IPS DF 6.9 (cell line): ENCODE data around the gene ARHGAP32.

Experiments
- DNase-seq: peaks from one replicate; pipeline ENCODE4 v3.0.0-alpha.2; 2013; ENCODE audit warnings: low read depth, low spot score
- H3K27ac ChIP-seq: one replicate; pipeline ENCODE4 v1.5.1; 2013; ENCODE audit warnings: low read length, control low read depth
- H3K27me3 ChIP-seq: 2 replicates; pipeline ENCODE4 v1.6.1; 2013; ENCODE audit warnings: mild to moderate bottlenecking, low read length; ENCODE audit not compliant: control insufficient read depth, insufficient read depth
- H3K36me3 ChIP-seq: 2 replicates; pipeline ENCODE4 v1.6.1; 2013; ENCODE audit warnings: low read length; ENCODE audit not compliant: control insufficient read depth, insufficient read depth
- H3K4me1 ChIP-seq: 2 replicates; pipeline ENCODE4 v1.6.1; 2013; ENCODE audit warnings: low read length; ENCODE audit not compliant: control insufficient read depth, insufficient read depth
- H3K4me3 ChIP-seq: 2 replicates; pipeline ENCODE4 v1.5.1; 2013; ENCODE audit warnings: mild to moderate bottlenecking, low read length
- H3K9me3 ChIP-seq: 2 replicates; pipeline ENCODE4 v1.6.1; 2013; ENCODE audit warnings: low read length, inconsistent platforms; ENCODE audit not compliant: control insufficient read depth, insufficient read depth
- WGBS: extraction: QIAGEN DNeasy Blood & Tissue Kit; methylation state at CpG from one replicate; pipeline ENCODE4 v1.1.7; 2013; ENCODE audit warnings: mixed read lengths, missing lambda C conversion rate; ENCODE audit not compliant: insufficient read length, insufficient coverage; 5-methylcytosine and 5-hydroxymethylcytosine counted together

Gene ARHGAP32

DNA sequence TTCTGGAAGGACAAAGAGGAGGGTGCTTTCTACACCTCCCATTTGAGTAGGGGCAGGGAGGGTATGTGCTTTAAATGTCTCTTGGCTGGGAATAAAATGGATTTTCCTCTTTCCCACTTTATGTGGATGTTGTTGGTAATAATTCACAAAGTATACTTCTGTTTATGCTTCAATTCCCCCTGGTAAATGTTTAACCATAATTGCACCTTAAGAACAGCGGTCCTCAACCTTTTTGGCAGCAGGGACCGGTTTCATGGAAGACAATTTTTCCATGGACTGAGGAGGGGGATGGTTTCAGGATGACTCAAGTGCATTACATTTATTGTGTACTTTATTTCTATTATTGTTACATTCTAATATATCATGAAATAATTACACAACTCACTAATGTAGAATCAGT is 245.5 kb downstream of the ARHGAP32 start:
- Histone ChIP-seq H3K36me3 (no peaks in the 10 kb centered on the region), H3K4me3 (no peak overlapping the region), H3K4me1 (no peaks in the 10 kb centered on the region), H3K9me3 (no peaks in the 10 kb centered on the region), H3K27me3 (no peaks in the 10 kb centered on the region), H3K27ac (no peak overlapping the region)
- no CpG with 5 or more reads among the region's 2 CpGs for WGBS
- DNase-seq = no peak

DNA sequence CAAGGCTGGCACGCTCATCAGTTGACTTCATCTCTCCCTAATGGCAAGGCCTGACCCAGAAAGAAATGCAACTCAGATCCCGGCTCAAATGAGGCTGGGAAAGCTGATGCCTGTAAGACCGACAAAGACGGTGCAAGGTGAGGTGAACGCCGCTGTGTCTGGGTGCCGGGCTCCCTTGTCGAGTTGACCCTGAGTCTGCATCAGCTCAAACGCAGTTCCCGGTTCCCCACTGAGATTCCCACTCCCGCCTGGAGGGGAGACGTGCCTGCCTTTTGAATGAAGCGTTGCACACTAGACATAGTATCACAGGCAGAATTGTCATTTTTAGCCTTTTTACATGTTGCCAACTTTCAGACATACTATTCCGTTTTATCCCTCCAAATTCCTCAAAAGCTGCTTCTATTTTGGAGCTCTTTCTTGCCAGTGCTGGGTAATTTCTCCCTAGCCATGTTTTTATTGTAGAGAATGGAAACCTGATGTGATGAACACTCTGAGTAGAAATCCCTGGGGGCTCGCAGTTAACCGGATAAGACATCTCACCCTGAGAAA is 248.6 kb downstream of the ARHGAP32 start:
- no CpG with 5 or more reads among the region's 16 CpGs for WGBS
- Histone ChIP-seq H3K4me3 (no peak overlapping the region), H3K9me3 (no peaks in the 10 kb centered on the region), H3K27me3 (no peaks in the 10 kb centered on the region; the same call in 1 of the 2 replicates), H3K4me1 (no peaks in the 10 kb centered on the region), H3K27ac (no peak overlapping the region), H3K36me3 (no peaks in the 10 kb centered on the region)
- DNase-seq = no peak

DNA sequence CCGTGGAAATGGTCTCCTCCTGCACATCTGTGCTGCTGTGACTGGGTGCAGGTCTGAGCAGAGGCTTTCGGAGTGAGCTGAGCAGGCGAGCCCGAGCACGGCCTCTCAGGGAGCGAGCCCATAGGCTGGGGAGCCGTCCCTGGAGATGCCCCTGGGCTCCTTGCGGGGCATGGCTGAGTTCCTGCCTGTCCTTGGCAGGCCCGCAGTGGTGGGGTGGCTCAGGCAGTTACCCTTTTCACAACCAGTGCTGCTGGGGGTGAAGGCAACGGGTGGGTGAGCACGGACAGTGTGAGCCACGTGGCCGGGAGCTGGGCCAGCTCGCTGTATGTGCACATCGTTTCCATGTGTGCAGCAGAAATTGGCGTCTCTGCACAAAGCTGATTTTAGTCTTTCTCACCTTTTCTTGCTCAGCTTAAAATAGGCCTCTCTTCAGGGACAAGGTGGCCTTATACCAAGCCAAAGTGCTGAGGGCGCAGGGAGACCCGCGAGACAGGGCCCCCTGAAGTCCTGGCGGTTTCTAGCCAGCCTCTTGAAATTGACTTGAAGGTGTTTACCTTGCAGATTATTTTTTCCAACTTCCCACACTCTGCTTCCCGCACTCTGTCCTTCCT is 249.2 kb downstream of the ARHGAP32 start, which contains the start of gene TP53AIP1:
Gene TP53AIP1, minus strand, starts transcription at position 55 of the 611 bp plus-strand sequence. CDS start 5,053 bp downstream, outside the sequence.
- WGBS = no CpG with 5 or more reads among the region's 21 CpGs
- Histone ChIP-seq H3K9me3 (no peaks in the 10 kb centered on the region), H3K4me3 (no peak within 1 kb of the TSS), H3K27me3 (no peaks in the 10 kb centered on the region; the same call in 1 of the 2 replicates), H3K36me3 (no peaks in the 10 kb centered on the region), H3K4me1 (no peaks in the 10 kb centered on the region), H3K27ac (no peak within 1 kb of the TSS)
- DNase-seq = no peak

DNA sequence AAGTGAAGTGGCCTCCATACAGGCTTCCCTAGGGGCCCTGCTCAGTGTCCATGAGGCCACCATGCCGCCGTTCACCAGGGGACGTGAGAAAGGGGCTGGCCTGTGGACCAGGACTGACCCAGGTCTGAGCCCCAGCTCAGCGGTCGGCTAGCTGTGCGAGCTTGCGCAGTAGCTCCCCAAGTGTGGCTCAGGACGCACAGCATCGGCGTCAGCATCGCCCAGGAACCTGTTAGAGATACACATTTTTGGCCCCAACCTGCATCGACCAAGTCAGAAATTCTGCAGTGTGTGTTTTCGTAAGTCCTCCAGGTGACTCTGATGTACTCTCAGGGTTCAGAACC is 249.9 kb downstream of the ARHGAP32 start:
- Histone ChIP-seq H3K9me3 (no peaks in the 10 kb centered on the region), H3K4me3 (no peak overlapping the region), H3K36me3 (no peaks in the 10 kb centered on the region), H3K27ac (no peak overlapping the region), H3K4me1 (peaks cover 4% of the 10 kb centered on the region), H3K27me3 (no peaks in the 10 kb centered on the region; the same call in 1 of the 2 replicates)
- WGBS = no CpG with 5 or more reads among the region's 13 CpGs
- DNase-seq = no peak

DNA sequence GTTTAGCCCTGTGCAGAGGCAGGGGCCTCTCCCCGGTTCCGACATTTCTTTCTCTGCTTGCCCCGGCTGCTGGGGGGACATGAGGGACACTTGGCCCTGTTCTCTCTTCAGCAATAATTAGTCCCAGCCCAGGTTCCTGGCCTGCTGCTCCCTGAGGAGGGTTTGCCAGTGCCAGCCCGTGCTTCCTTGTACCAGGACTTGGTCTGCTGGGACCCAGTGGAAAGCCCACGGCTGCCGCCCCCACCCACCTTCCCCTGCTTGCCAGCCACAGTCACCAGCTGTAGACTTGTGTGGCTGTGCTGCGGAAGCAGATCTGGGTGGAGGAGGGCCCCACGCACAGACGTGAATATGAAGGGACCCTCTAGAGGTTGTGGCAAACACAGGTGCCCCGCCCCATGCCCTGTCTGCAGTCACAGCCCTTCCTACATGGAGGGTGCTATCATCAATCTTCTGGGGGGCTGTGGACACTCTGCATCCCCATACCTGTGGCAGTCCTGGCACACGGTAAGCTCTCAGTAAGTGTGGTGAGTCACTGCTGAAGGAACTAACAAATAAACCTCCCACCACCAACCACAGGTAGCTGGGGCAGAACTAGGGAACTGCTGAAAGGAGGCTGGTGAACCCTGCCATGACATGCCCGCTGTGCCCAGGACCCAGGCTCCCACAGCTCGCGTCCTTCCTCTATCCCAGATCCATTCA is 250.4 kb downstream of the ARHGAP32 start:
- no CpG with 5 or more reads among the region's 14 CpGs for WGBS
- Histone ChIP-seq H3K4me3 (no peak overlapping the region), H3K4me1 (peaks cover 8% of the 10 kb centered on the region), H3K27ac (no peak overlapping the region), H3K36me3 (no peaks in the 10 kb centered on the region), H3K27me3 (no peaks in the 10 kb centered on the region; the same call in 1 of the 2 replicates), H3K9me3 (no peaks in the 10 kb centered on the region)
- DNase-seq = no peak

DNA sequence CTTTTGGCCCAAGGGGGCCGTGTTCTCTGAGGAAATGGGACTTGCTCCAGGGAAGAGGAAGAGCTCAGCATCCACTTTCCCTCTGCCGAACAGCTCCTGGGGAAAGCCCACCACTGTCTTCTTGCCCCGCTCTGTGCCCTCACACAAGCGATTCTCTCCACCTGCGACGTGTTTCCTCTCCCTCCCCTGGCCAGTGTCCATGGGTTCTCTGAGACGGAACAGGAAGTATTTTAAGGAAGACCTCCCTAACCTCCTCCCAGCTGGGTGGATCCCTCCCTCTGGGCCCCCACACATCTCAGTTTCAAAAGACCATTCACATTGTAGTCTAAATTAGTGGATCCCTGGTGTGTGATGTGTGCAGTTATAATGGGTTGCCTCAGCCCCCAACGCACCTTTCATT is 251.0 kb downstream of the ARHGAP32 start:
- no peaks in the 10 kb centered on the region; the same call in 1 of the 2 replicates for H3K27me3 ChIP-seq
- H3K4me3 ChIP-seq = no peak overlapping the region
- DNase-seq = no peak
- no peak overlapping the region for H3K27ac ChIP-seq
- H3K36me3 ChIP-seq = no peaks in the 10 kb centered on the region
- no CpG with 5 or more reads among the region's 8 CpGs for WGBS
- H3K9me3 ChIP-seq = no peaks in the 10 kb centered on the region
- peaks cover 9% of the 10 kb centered on the region for H3K4me1 ChIP-seq

DNA sequence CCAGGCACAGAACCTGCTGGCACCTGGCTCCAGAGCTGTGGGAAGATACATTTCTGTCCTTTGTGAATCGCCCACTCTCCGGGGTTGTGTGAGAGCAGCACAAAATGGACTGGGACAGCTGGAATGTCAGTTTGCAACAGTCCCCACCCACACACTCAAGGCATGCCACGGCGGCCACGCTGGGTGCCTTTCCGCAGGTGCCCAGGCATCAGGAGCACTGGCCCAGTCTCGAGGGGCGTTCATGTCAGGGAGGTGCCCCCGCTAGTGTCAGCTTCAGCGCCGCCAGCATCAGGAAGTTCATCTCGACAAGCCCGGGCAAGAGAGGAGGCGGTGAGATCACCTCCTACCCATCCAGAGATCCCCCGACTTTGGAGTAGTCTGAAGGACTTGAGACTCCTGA is 251.5 kb downstream of the ARHGAP32 start:
- WGBS = no CpG with 5 or more reads among the region's 15 CpGs
- Histone ChIP-seq H3K4me1 (peaks cover 9% of the 10 kb centered on the region), H3K27me3 (no peaks in the 10 kb centered on the region; the same call in 1 of the 2 replicates), H3K36me3 (no peaks in the 10 kb centered on the region), H3K27ac (no peak overlapping the region), H3K4me3 (no peak overlapping the region), H3K9me3 (no peaks in the 10 kb centered on the region)
- no peak for DNase-seq

DNA sequence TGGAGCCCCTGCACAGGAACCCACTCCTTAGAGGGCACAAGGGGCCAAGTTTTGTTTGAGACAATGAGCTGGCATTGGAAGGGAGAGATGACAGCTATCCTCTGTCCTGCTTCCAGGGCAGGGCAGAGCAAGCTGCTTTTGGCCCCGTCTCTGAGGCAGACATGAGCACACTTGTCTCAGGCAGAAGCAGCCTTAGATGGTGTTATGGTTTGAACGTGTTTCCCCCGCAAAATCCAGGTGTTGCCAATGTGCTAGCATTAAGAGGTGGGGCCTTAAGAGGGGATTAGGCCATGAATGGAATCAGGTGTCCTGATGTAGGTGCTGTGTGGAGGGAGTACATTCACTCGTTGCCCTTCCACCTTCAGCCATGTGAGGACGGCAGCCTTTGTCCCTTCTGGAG is 252.0 kb downstream of the ARHGAP32 start:
- no peaks in the 10 kb centered on the region; the same call in 1 of the 2 replicates for H3K27me3 ChIP-seq
- WGBS = no CpG with 5 or more reads among the region's 5 CpGs
- no peak for DNase-seq
- H3K27ac ChIP-seq = no peak overlapping the region
- no peaks in the 10 kb centered on the region for H3K36me3 ChIP-seq
- no peak overlapping the region for H3K4me3 ChIP-seq
- peaks cover 9% of the 10 kb centered on the region for H3K4me1 ChIP-seq
- no peaks in the 10 kb centered on the region for H3K9me3 ChIP-seq

DNA sequence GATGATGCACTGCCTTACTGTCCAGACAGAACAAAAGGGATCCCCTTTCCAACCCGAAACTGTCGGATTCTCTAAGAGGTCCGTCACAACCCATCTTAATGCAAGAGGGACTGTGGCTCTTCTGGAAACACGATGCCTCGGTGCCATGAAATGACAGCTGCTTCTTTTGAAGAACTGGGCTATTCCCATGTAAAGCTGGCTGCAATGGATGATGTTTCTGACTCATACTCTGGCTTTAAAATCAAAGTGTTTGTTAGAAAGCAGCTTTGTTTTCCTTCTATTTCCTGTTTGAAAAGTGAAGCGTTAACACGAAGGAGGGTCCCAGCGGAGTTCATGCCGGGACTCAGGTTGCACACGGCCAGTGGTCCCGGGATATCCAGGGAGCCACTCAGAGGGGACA is 252.5 kb downstream of the ARHGAP32 start:
- Histone ChIP-seq H3K27ac (no peak overlapping the region), H3K4me1 (peaks cover 9% of the 10 kb centered on the region), H3K27me3 (no peaks in the 10 kb centered on the region; the same call in 1 of the 2 replicates), H3K36me3 (no peaks in the 10 kb centered on the region), H3K9me3 (no peaks in the 10 kb centered on the region), H3K4me3 (no peak overlapping the region)
- no peak for DNase-seq
- no CpG with 5 or more reads among the region's 11 CpGs for WGBS

DNA sequence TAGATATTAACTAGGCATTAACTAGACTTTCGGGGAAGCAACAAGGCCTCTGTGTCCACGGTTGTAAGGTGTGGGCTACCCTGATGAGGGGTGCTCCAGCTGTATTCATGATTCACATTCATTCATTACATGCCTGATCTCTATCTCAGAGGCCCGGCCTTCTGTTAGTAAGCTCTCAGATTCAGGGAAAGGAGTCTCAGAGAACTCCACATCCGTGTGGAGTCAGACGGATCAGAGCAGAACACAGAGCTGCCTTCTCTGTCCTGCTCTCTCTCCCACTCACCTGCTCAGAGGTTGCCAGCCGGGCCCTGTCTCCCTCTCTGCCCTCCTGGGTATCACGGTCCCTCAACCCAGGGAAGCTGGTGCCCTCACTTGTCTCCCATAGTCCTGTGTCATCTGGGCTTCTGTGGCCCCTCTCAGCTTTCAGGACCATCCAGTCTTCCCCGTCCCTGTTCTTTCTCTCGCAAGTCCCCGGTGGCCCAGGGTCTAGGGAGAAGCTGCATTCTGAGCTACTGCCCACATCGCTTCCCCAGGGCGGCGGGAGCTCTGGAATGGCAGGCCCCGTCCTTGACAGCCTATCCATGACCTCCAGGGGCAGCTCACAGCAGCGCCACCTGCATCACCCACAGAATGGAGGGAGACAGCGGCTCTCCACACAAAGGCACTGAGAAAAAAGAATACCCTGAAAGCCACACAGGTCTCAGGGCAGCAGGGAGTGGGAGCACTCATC is 253.8 kb downstream of the ARHGAP32 start:
- DNase-seq = no peak
- Histone ChIP-seq H3K4me1 (peaks cover 9% of the 10 kb centered on the region), H3K9me3 (no peaks in the 10 kb centered on the region), H3K4me3 (no peak overlapping the region), H3K36me3 (no peaks in the 10 kb centered on the region), H3K27ac (no peak overlapping the region), H3K27me3 (peaks cover 4% of the 10 kb centered on the region; the same call in 1 of the 2 replicates)
- WGBS = no CpG with 5 or more reads among the region's 16 CpGs
